Tibial nerve (tissue), 4 donors: Measurements from ENCODE around the gene C2orf72. TPM values are rescaled to one million over a fixed set of nuclear protein-coding genes. Genes with fewer than 3 reads are reported as not detected.
A peak's percentile ranks its signal among the peaks of the same experiment; 100 is the strongest.

Experiments used
- DNase-seq, 2 donors: peaks; one replicate each; pipeline ENCODE4 v3.0.0-alpha.2; 2019; ENCODE audit warnings: low spot score in 2 of 2
- H3K27ac ChIP-seq, 4 donors: fragments of 200-600 bp; sonication (generic) in 3 of 4; one replicate each; pipeline ENCODE4 v1.5.1; 2017 to 2019; ENCODE audit warnings: mild to moderate bottlenecking in 1 of 4
- H3K27me3 ChIP-seq, 2 donors: fragments of 200-600 bp; sonication (generic) in 1 of 2; one replicate each; pipeline versions ENCODE4 v1.5.1 to v1.6.0; 2017 to 2019
- H3K36me3 ChIP-seq, 3 donors: fragments of 200-600 bp; sonication (generic); one replicate each; pipeline ENCODE4 v1.5.1; 2018 to 2019
- H3K4me1 ChIP-seq, 4 donors: fragments of 200-600 bp; sonication (generic) in 3 of 4; one replicate each; pipeline ENCODE4 v1.5.1; 2017 to 2019
- H3K4me3 ChIP-seq, 4 donors: fragments of 200-600 bp; sonication (generic) in 3 of 4; one replicate each; pipeline ENCODE4 v1.5.1; 2017 to 2019; ENCODE audit warnings: mild to moderate bottlenecking in 1 of 4, moderate library complexity in 1 of 4
- H3K9me3 ChIP-seq, 4 donors: fragments of 200-600 bp; sonication (generic) in 3 of 4; one replicate each; pipeline ENCODE4 v1.5.1; 2017 to 2019
- CTCF ChIP-seq, 5 experiments: fragments of 200-600 bp in 3 of 5; fragments of 450-650 bp in 2 of 5; sonication (generic) in 3 of 5; IDR thresholded peaks; one replicate each; pipeline ENCODE4 v1.5.1; 2016 to 2019; ENCODE audit warnings: antibody characterized with exemption in 5 of 5, mild to moderate bottlenecking in 3 of 5, moderate library complexity in 2 of 5
- EP300 ChIP-seq, 2 donors: sonication (generic); formaldehyde crosslinking; IDR thresholded peaks; one replicate each; pipeline ENCODE4 v1.6.1; 2017; ENCODE audit warnings: antibody characterized with exemption in 2 of 2, mild to moderate bottlenecking in 1 of 2
- POLR2A ChIP-seq, 2 donors: fragments of 450-650 bp; IDR thresholded peaks; one replicate each; pipeline ENCODE4 v1.6.1; 2017; ENCODE audit warnings: antibody characterized with exemption in 2 of 2, mild to moderate bottlenecking in 2 of 2, moderate library complexity in 2 of 2
- WGBS, 2 donors: methylation state at CpG; one replicate each; pipeline ENCODE4 v1.1.5; 2018; 5-methylcytosine and 5-hydroxymethylcytosine counted together
- total RNA-seq, 4 donors: library from RNA; depleted of rRNA; stranded (reverse); fragments of >200 nt; gene quantifications; one replicate each; pipeline ENCODE4 v1.1.0, GENCODE V29; 2016

Gene C2orf72
- total RNA-seq, 4 donors from 2014 or later, result 0.20 to 2.6 (median 0.42) TPM; not detected in 1

GRCh38 chr2:231039821-231040364 is 2.6 kb downstream of the C2orf72 start:
- 81 to 87% methylated on average over 8 of the region's 8 CpGs for WGBS, 2 donors
- Histone ChIP-seq H3K4me3 (no peak overlapping the region), H3K36me3 (no peaks in the 10 kb centered on the region), H3K4me1 (peaks cover 0 to 15% (median 0%) of the 10 kb centered on the region in 4 donors), H3K27ac (no peak overlapping the region), H3K27me3 (peaks cover 0 to 53% of the 10 kb centered on the region in 2 donors), H3K9me3 (no peaks in the 10 kb centered on the region)
- DNase-seq, result no peak
- TF ChIP-seq CTCF (IDR thresholded peaks at IDR 0.05) (no peak), EP300 (IDR thresholded peaks at IDR 0.05) (no peak), POLR2A (IDR thresholded peaks at IDR 0.05) (no peak)

GRCh38 chr2:231041061-231041689 is 3.9 kb downstream of the C2orf72 start:
- no peak for DNase-seq
- Histone ChIP-seq H3K27me3 (peaks cover 0 to 45% of the 10 kb centered on the region in 2 donors), H3K4me3 (no peak overlapping the region), H3K36me3 (no peaks in the 10 kb centered on the region), H3K27ac (no peak overlapping the region), H3K4me1 (peaks cover 0 to 15% (median 0%) of the 10 kb centered on the region in 4 donors), H3K9me3 (no peaks in the 10 kb centered on the region)
- TF ChIP-seq POLR2A (IDR thresholded peaks at IDR 0.05), result no peak
- no peak for TF ChIP-seq EP300 (IDR thresholded peaks at IDR 0.05)
- TF ChIP-seq CTCF (IDR thresholded peaks at IDR 0.05), result no peak
- WGBS, 2 donors, result 74 to 84% methylated on average over 8 of the region's 8 CpGs

GRCh38 chr2:231043796-231044195 is 6.5 kb downstream of the C2orf72 start:
- H3K27me3 ChIP-seq, result peaks cover 0 to 27% of the 10 kb centered on the region in 2 donors
- TF ChIP-seq POLR2A (IDR thresholded peaks at IDR 0.05), result no peak
- TF ChIP-seq EP300 (IDR thresholded peaks at IDR 0.05), result no peak
- TF ChIP-seq CTCF (IDR thresholded peaks at IDR 0.05), result no peak
- WGBS, 2 donors, result 91 to 98% methylated on average over 4 of the region's 4 CpGs
- no peaks in the 10 kb centered on the region for H3K36me3 ChIP-seq
- H3K4me1 ChIP-seq, result peaks cover 0 to 28% (median 3%) of the 10 kb centered on the region in 4 donors
- DNase-seq, result no peak
- H3K27ac ChIP-seq, result no peak overlapping the region
- H3K4me3 ChIP-seq, result no peak overlapping the region
- H3K9me3 ChIP-seq, result no peaks in the 10 kb centered on the region

- 68 to 70% methylated on average over 5 of the region's 5 CpGs for WGBS, 2 donors
- Histone ChIP-seq H3K27ac (peak overlapping the region in 1 of 4 donors; percentile 65), H3K36me3 (no peaks in the 10 kb centered on the region), H3K4me1 (peaks cover 0 to 30% (median 4%) of the 10 kb centered on the region in 4 donors), H3K27me3 (peaks cover 0 to 2% of the 10 kb centered on the region in 2 donors), H3K4me3 (no peak overlapping the region), H3K9me3 (no peaks in the 10 kb centered on the region)
- no peak for DNase-seq
- TF ChIP-seq POLR2A (IDR thresholded peaks at IDR 0.05) (no peak), EP300 (IDR thresholded peaks at IDR 0.05) (no peak), CTCF (IDR thresholded peaks at IDR 0.05) (no peak)
Observed at GRCh38 chr2:231046916-231047273, 9.6 kb downstream of the C2orf72 start.

GRCh38 chr2:231047274-231047922 is 10.1 kb downstream of the C2orf72 start:
- WGBS, 2 donors, result 25 to 41% methylated on average over 7 to 8 of the region's 8 CpGs

More at GRCh38 chr2:231047274-231047922, 10.1 kb downstream of the C2orf72 start:
- H3K27me3 ChIP-seq, result no peaks in the 10 kb centered on the region
- peak overlapping the region in 1 of 4 donors; percentile 65 for H3K27ac ChIP-seq
- DNase-seq, result no peak
- no peaks in the 10 kb centered on the region for H3K36me3 ChIP-seq
- TF ChIP-seq EP300 (IDR thresholded peaks at IDR 0.05) (peak; percentile 47 to 70), CTCF (IDR thresholded peaks at IDR 0.05) (no peak)
- no peaks in the 10 kb centered on the region for H3K9me3 ChIP-seq
- no peak overlapping the region for H3K4me3 ChIP-seq
- H3K4me1 ChIP-seq, result peaks cover 0 to 34% (median 7%) of the 10 kb centered on the region in 4 donors
